Endothelial cell of umbilical vein (primary cell): ENCODE data around the gene EPHA5. TPM values are rescaled to one million over a fixed set of nuclear protein-coding genes. Genes with fewer than 3 reads are reported as not detected.

Experiments used
- BruUV-seq: library from RNA; stranded (reverse); fragments of 400-500 nt; replicated peaks from 2 replicates; lab custom pipeline; 2021; lab: Mats Ljungman, UMichigan
- CTCF ChIA-PET: fragments of 300-600, 350-600 bp; sonication (Branson Sonifier 250); formaldehyde crosslinking; loops from one replicate; lab custom pipeline; 2021; ENCODE audit warnings: antibody characterized with exemption, inconsistent platforms; lab: Charles Lee
- POLR2A ChIA-PET: fragments of 300-600, 350-600 bp; sonication (Branson Sonifier 250); formaldehyde crosslinking; loops from one replicate; lab custom pipeline; 2021; ENCODE audit warnings: antibody characterized with exemption, inconsistent platforms; lab: Charles Lee
- DNase-seq: peaks from one replicate; pipeline ENCODE4 v3.0.0-alpha.2; 2011; ENCODE audit warnings: low read depth, low spot score
- FAIRE-seq: peaks from 2 replicates; lab custom pipeline; 2011; peaks lifted over from hg19 to GRCh38; lab: Jason Lieb, UNC
- H2AFZ ChIP-seq: 2 replicates; pipeline ENCODE4 v1.6.0; 2012; ENCODE audit warnings: low read depth, low read length, control low read depth, inconsistent platforms
- H3K27ac ChIP-seq: 2 replicates; pipeline ENCODE4 v1.5.1; 2011; ENCODE audit warnings: low read depth, mild to moderate bottlenecking, control low read depth, low read length, moderate library complexity; ENCODE audit not compliant: insufficient read depth
- H3K27me3 ChIP-seq, 2 experiments: 2 replicates each; pipeline versions ENCODE4 v1.6.0 to v1.6.1; 2011; ENCODE audit warnings: low read length in 2 of 2, mixed read lengths in 1 of 2; ENCODE audit not compliant: control insufficient read depth in 2 of 2, insufficient read depth in 2 of 2
- H3K36me3 ChIP-seq, 2 experiments: 2 replicates in 1 of 2; 3 replicates in 1 of 2; pipeline ENCODE4 v1.5.1; 2011; ENCODE audit warnings: low read length in 2 of 2, mild to moderate bottlenecking in 1 of 2, moderate library complexity in 1 of 2; ENCODE audit not compliant: control insufficient read depth in 2 of 2, insufficient read depth in 2 of 2; ENCODE audit errors: extremely low read depth in 1 of 2
- H3K4me1 ChIP-seq: 3 replicates; pipeline ENCODE4 v1.5.1; 2011; ENCODE audit warnings: mild to moderate bottlenecking, low read length; ENCODE audit not compliant: control insufficient read depth, insufficient read depth; ENCODE audit errors: extremely low read depth
- H3K4me2 ChIP-seq: 2 replicates; pipeline ENCODE4 v1.6.1; 2011; ENCODE audit warnings: low read length, control low read depth, mixed read lengths; ENCODE audit not compliant: insufficient read depth
- H3K4me3 ChIP-seq, 3 experiments: fragments of 200-600 bp in 1 of 3; sonication (generic), shearing (Covaris generic) in 1 of 3; replicated peaks in 1 of 3; 2 replicates each; pipeline ENCODE4 v1.5.1; 2011 to 2016; ENCODE audit warnings: control low read depth in 3 of 3, low read length in 3 of 3, mild to moderate bottlenecking in 2 of 3, inconsistent platforms in 1 of 3, low read depth in 1 of 3, moderate library complexity in 1 of 3; ENCODE audit not compliant: insufficient read depth in 1 of 3
- H3K79me2 ChIP-seq: 2 replicates; pipeline ENCODE4 v1.6.0; 2012; ENCODE audit warnings: low read length, inconsistent platforms; ENCODE audit not compliant: control insufficient read depth, insufficient read depth
- H3K9ac ChIP-seq: replicated peaks from 2 replicates; pipeline ENCODE3; 2011; ENCODE audit warnings: low read length, control low read depth; ENCODE audit not compliant: insufficient read depth; ENCODE audit errors: extremely low read depth
- H3K9me1 ChIP-seq: replicated peaks from 3 replicates; pipeline ENCODE4 v1.6.0; 2011; ENCODE audit warnings: mild to moderate bottlenecking, low read length; ENCODE audit not compliant: control insufficient read depth, insufficient read depth; ENCODE audit errors: extremely low read depth
- H3K9me3 ChIP-seq: replicated peaks from 2 replicates; pipeline ENCODE4 v1.5.1; 2012; ENCODE audit warnings: low read length, inconsistent platforms; ENCODE audit not compliant: control insufficient read depth, insufficient read depth
- H4K20me1 ChIP-seq: replicated peaks from 2 replicates; pipeline ENCODE3; 2011; ENCODE audit warnings: mild to moderate bottlenecking, low read length; ENCODE audit not compliant: control insufficient read depth, insufficient read depth; ENCODE audit errors: extremely low read depth
- EZH2 ChIP-seq: IDR thresholded peaks from 2 replicates; pipeline ENCODE4 v1.6.1; 2012; ENCODE audit warnings: borderline replicate concordance, low read depth, mild to moderate bottlenecking, moderate library complexity, low read length, inconsistent platforms; ENCODE audit not compliant: severe bottlenecking
- FOS ChIP-seq: IDR thresholded peaks from 2 replicates; pipeline ENCODE4 v1.6.1; 2011; ENCODE audit warnings: mild to moderate bottlenecking, low read length, moderate library complexity, borderline replicate concordance; ENCODE audit not compliant: insufficient read depth
- GATA2 ChIP-seq: IDR thresholded peaks from 2 replicates; pipeline ENCODE4 v1.7.0; 2011; ENCODE audit warnings: low read depth, mild to moderate bottlenecking, moderate library complexity, mixed read lengths, low read length; ENCODE audit not compliant: insufficient read length, insufficient read depth
- JUN ChIP-seq: IDR thresholded peaks from 2 replicates; pipeline ENCODE4 v1.6.1; 2011; ENCODE audit warnings: borderline replicate concordance, low read depth; ENCODE audit not compliant: insufficient read length, insufficient read depth
- POLR2A ChIP-seq: IDR thresholded peaks from 2 replicates; pipeline ENCODE4 v1.6.1; 2012; ENCODE audit warnings: low read depth, mild to moderate bottlenecking, control low read depth, low read length
- POLR2AphosphoS5 ChIP-seq: IDR thresholded peaks from 2 replicates; pipeline ENCODE4 v1.6.1; 2012; ENCODE audit warnings: low read depth, mild to moderate bottlenecking, control low read depth, low read length, moderate library complexity; ENCODE audit not compliant: insufficient read depth
- dilution Hi-C: fragments of 300-500 bp; cut with MboI; formaldehyde crosslinking; loops from one replicate; pipeline ENCODE4 v1.15.0; 2019; ENCODE audit warnings: low sequenced_read_pairs; ENCODE audit not compliant: extremely low pct_ligation_motif_present
- intact Hi-C: fragments of 100-400 bp; cut with micrococcal nuclease; formaldehyde crosslinking; loops from one replicate; pipeline ENCODE4 v1.10.0; 2022
- polyA plus RNA-seq, 4 experiments: library from polyadenylated mRNA; depleted of rRNA in 3 of 4; stranded (reverse) in 3 of 4; unstranded in 1 of 4; fragments of >200 nt; gene quantifications; 2 replicates each; pipeline versions ENCODE4 v1.2.1 to v1.2.3, GENCODE V29; 2011 to 2012; ENCODE audit warnings: missing spikeins in 1 of 4
- total RNA-seq: library from RNA; stranded (reverse); gene quantifications from 2 replicates; pipeline ENCODE4 v1.2.3, GENCODE V29; 2021
- TF ChIP-seq, protein P1 (sequence below), 2 donors: IDR thresholded peaks; 1 replicate in 1 of 2; 2 replicates in 1 of 2; pipeline ENCODE4 v1.5.1; 2011; ENCODE audit warnings: low read length in 2 of 2, mild to moderate bottlenecking in 2 of 2, moderate library complexity in 2 of 2, control low read depth in 1 of 2, inconsistent platforms in 1 of 2, low read depth in 1 of 2; ENCODE audit not compliant: insufficient read depth in 1 of 2; ENCODE audit errors: extremely low read depth in 1 of 2
- TF ChIP-seq, protein P2 (sequence below): IDR thresholded peaks from 2 replicates; pipeline ENCODE4 v1.6.1; 2011; ENCODE audit not compliant: insufficient read depth, insufficient read length

The EPHA5 gene
- total and polyA plus RNA-seq, 2 donors (not counting 3 experiments of a cell fraction or from before 2014, with no cell fraction given), result 0.31 to 0.39 TPM

DNA sequence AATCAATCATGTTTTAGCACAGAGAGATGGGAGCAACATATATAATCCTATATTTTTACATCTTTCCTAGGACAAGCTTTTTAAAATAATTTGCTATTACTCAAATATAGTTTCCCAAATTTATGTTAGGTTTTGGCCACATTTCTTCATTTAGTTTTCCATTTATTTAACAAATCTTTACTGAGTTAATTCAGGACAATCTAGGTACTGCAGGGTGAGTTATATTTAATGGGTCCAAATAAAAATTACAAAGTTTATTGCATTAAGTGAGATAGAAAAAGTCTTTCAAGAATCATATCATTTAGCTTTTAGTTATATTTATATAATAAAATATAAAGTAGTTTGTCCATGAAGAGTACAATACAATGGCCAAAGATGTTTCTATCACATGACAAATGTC, 269.2 kb downstream of the EPHA5 start:
- Histone ChIP-seq H3K4me3 (no peak overlapping the region), H3K36me3 (no peaks in the 10 kb centered on the region), H3K79me2 (no peaks in the 10 kb centered on the region), H3K9me1 (no peaks in the 10 kb centered on the region), H2AFZ (no peak overlapping the region), H3K4me2 (no peak overlapping the region), H3K9ac (no peak overlapping the region), H4K20me1 (no peaks in the 10 kb centered on the region), H3K27ac (no peak overlapping the region), H3K27me3 (no peaks in the 10 kb centered on the region), H3K9me3 (no peaks in the 10 kb centered on the region), H3K4me1 (no peaks in the 10 kb centered on the region)
- intact Hi-C loops, result no loop called here
- FAIRE-seq (no peak), DNase-seq (no peak)
- ChIA-PET POLR2A (no interaction called here), CTCF (no interaction called here)
- dilution Hi-C loops, result no loop called here
- no TSS peak for BruUV-seq
- TF ChIP-seq, protein P1, sequence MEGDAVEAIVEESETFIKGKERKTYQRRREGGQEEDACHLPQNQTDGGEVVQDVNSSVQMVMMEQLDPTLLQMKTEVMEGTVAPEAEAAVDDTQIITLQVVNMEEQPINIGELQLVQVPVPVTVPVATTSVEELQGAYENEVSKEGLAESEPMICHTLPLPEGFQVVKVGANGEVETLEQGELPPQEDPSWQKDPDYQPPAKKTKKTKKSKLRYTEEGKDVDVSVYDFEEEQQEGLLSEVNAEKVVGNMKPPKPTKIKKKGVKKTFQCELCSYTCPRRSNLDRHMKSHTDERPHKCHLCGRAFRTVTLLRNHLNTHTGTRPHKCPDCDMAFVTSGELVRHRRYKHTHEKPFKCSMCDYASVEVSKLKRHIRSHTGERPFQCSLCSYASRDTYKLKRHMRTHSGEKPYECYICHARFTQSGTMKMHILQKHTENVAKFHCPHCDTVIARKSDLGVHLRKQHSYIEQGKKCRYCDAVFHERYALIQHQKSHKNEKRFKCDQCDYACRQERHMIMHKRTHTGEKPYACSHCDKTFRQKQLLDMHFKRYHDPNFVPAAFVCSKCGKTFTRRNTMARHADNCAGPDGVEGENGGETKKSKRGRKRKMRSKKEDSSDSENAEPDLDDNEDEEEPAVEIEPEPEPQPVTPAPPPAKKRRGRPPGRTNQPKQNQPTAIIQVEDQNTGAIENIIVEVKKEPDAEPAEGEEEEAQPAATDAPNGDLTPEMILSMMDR (IDR thresholded peaks at IDR 0.05; ENCODE audit: extremely low read depth in 1 of 2, insufficient read depth in 1 of 2, low read depth in 1 of 2, low read length in 2 of 2), result no peak
- TF ChIP-seq JUN (no peak), GATA2 (no peak), EZH2 (no peak), FOS (no peak), POLR2AphosphoS5 (no peak), POLR2A (no peak)
- TF ChIP-seq, protein P2, sequence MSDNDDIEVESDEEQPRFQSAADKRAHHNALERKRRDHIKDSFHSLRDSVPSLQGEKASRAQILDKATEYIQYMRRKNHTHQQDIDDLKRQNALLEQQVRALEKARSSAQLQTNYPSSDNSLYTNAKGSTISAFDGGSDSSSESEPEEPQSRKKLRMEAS, result no peak
